ENCODE data around the gene TBC1D14.

The TBC1D14 gene

DNA sequence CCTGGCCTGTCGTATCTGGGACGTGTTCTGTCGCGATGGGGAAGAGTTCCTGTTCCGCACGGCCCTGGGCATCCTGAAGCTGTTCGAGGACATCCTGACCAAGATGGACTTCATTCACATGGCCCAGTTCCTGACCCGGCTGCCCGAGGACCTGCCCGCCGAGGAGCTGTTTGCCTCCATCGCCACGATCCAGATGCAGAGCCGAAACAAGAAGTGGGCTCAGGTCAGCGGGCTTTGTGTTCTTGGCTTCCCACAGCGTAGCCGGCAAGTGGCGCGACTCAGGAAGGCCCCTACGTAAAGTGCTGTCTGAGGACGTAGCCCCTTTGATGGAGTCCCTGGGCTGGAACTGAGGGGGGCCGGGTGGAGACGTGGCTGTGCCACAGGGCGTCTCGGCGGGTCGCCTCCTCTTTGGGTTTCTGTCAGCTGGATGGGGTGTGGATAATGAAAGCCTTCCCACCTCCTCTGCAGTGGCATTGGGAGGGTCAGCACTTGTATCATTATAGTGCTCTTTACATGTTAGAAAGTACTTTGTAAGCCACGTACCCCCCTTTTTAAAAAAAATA lies 115.5 kb downstream of the TBC1D14 start:
- DNase-seq = no peak

DNA sequence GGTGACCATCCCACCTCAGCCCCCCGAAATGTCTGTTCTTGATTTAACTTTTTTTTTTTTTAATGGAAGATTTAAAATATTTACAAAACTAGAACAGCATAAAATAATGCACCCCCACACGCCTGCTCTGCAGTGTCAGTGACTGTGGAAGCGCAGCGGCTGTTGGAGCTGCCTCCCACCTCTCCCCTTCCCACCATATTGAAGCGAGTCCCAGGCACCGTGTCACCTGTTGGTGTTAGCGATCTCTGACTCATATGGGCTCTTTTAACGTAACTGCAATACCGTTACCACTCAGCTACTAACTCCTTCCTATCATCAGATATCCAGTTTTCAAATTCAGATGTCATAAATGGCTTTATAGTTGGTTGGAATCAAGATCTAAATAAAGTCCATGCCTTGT lies 116.5 kb downstream of the TBC1D14 start:
- no peak for DNase-seq

DNA sequence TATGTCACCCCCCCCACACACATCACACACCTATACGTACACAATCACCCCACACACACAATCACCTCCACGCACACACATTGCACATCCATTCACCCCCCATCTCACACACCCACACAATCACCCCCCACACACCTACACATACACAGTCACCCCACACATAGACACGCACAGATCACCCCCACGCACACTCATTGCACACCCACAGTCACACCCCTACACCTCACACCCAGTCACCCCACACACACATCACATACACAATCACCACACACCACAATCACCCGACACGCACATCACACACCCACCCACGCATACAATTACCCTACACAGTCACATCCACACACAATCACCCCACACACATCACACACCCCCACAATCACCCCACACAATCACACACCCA lies 117.7 kb downstream of the TBC1D14 start:
- no peak for DNase-seq

DNA sequence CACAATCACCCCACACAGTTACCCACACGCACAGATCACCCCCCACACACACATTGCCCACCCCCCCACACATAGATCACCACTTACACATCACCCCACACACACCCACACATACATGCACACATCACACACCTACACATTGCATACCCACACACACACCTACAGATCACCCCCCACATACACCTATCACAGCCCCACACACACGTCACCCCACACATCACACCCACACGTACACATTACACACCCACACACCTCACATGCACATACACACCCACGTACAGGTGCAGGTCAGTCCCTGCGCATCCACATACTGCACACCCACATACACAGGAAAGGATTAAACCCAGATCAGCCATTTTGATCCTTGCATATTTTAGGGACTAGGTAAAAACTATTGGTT lies 118.3 kb downstream of the TBC1D14 start:
- DNase-seq = no peak

DNA sequence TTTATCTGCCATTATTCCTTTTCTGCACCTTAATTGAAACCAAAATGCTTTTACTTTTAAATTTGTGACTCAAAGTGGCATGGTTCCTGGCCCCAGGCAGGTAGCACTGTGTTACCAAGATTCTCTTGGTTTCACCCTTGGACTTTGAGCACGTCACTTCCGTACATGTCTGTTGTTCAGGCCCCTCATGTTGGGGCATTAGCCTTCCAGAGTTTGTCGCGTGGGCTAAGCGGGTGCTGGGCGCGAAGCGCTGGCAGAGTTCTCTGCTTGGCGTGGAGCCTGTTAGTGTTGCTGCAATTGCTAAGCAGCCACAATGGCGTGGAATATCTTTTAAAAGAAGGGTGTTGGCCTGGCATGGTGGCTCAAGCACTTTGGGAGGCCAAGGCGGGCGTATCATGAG lies 119.6 kb downstream of the TBC1D14 start:
- DNase-seq = no peak

DNA sequence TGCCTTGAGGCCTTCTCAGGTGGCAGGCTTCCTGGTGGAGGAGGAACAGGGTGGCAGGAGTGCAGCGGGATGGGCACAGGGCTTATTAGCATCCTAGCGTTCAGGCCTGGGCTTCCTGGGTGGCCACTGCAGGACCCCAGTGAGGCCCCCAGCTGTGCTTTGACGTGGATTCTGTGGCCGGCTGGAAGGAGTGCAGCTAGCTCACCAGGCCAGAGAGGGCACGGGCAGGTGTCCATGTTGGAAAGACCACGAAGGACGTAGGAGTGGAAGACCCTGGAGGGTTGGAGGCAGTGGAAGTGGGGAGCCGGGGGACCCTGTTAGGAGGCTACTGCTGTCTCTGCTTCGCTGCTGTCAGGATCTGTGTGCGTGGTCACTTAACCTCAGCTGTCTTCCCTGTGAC lies 120.3 kb downstream of the TBC1D14 start:
- DNase-seq = no peak

DNA sequence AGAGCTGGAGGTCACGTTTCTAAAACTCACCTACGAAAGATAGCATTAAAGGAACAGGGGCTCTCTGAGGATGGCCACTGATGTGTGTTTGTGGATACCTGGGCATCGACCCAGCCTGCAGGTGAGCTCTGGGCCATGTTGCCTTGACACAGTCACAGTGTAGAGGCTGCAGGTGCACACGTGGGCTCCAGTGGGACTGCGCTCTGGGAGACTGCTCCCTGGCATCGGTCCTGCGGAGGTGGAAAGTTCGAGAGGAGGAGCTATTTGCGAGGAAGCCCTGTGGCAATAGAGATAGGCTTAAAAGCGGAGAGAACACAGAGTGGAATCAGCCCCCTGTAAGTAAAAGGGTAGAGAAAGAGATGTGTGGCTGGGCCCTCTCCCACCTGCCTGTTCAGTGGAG lies 121.2 kb downstream of the TBC1D14 start:
- DNase-seq = no peak

DNA sequence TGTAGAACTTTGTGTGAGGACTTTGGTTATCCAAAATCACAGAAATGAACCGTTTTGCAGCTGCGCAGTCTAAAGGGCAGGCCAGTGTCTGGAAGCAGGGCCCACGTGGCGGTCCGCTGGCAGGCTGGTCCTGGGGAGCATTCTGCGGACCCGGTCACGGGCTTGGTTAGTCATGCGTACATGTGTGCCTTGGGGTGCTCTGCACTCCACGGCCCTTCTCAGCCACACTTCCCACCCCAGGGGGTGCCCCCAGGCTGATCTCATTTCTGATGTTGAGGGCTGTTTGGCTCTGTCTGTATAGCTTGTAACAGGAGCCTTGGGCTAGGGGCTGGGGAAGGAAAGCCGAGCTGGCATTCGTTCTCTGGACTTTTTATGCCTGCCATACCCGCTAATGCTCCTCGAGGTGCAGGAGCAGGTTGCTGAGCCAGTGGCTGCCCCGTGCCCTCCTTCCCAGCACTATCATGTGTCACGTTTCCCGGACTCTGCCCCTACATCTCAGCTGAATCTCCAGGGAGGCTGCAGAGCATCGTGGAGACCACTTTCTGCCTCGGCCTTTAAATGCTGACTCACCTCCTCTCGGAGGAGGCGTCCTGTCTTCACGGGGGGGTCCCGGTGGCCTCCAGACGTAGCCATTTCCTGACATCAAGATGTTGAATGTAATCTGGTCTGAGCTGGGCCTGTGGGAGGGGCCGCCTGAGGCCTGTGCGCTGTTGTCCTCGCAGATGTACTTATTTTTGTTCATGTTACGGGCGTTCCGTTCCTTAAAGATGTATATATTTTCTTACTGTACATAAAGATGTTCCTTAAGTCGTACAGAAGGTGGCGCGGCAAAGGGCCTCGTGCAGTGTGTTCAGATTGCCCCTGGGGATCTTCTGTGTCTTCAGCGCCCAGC lies 122.2 kb downstream of the TBC1D14 start:
- no peak for DNase-seq

DNA sequence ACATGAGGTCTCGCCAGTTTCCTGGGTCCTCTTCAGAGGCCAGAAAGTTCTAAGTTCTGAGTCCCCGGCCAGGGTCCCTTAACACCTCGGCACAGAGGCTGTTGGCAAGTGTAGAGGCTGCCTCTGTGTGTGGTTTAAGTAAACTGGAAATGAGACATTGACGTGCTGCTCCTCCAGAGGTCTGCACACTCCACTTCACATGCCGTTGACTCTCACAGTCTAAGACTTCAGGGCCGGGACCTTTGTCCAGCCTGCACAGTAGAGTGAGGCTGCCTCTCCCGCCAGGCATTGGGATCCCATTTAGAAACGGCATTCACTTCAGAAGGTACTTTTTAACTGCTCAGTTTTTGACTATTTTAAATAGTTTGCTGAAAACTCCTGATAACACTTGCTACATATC lies 123.0 kb downstream of the TBC1D14 start:
- DNase-seq = no peak

DNA sequence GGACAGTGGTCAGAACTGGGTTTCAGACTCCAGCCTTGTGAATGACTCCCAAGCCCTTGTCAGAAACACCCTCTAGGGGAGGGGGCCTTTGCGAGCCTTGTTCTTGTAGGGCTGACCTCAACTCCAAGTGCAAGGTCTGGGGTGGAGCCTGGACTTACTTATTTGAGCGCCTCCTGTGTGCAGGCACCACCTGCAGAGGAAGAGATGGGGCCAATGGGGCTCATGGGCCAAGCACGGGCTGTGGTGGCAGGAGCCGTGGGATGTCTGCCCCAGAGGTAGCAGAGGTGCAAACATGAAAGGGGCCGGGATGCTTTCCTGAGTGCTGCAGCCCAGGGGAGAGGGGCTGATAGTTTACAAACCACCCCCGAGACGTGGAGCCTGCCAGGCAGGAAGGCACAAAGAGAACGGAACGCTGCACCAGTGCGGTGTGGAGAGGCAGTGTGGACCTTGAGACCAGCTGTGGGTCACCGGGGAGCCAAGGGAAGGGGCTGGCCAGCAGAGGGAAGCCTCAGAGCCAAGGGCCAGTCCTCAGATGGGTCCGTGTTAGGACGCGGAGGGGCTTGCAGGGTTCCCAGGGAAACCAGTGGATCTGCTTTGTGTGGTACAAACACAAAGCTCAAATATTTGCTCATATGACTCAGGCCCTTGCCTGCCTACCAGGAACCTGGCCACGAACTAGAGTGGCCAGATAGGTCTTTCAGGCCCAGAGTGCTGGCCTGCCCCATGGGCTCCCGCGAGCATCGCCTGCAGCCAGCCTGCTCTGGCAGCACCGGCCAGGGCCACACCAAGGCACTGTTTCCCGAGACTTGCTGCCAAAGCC lies 124.8 kb downstream of the TBC1D14 start:
- DNase-seq = no peak

DNA sequence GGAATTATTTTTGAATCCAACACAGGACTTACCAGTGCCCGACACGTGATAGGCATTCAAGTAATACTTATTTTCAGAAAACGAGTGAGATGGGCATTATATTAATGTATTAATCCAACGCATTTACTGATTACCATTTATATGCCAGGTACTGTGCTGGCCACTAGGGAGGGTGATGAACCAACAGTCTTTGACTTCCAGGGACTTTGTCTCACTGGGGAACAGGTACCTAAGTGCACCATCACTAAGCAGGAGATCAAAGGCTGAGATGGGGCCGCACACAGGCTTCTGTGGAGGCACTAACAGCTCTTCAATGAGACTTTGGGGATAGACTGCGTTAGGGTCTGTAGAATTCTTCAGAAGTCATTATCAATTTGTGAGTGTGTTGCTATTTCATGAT lies 127.8 kb downstream of the TBC1D14 start:
- no peak for DNase-seq

DNA sequence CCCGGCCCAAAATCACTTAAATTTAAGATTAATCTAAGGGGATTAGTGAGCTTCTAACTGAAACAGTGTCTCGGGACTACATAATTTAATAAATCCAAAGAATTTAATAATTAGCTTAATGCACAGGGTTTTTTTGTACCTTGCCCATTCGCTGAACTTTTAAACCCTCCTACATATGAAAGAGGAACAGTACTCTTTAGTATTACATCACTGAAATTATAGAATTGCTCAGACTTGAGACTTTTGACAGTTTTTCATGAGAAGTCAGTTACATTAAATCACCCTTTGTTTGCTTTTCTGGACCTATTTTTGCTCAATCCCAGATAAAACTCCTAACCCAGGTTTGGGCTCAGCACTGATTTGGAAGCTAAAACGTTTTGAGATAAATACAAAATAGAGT lies 131.1 kb downstream of the TBC1D14 start:
- DNase-seq = no peak

DNA sequence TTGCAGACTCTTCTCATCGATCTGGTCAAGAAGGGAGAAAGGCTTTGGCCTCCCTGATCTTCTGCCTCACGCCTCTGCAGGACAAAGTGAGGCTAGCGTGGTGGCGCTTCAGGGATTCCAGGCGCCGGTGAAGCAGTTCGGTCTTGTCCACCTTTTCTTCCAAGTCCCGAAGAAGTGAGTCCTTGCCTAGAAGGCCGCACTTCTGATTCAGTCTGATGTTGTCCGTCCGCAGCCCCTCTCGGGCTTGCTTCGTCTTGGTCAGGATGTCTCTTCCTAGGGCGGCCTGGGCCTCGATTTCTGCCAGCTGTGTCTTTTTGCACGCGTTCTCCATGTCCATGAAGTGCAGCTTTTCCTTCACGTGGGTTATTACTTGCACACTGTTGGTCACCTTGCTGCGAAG lies 131.6 kb downstream of the TBC1D14 start:
- DNase-seq = no peak

DNA sequence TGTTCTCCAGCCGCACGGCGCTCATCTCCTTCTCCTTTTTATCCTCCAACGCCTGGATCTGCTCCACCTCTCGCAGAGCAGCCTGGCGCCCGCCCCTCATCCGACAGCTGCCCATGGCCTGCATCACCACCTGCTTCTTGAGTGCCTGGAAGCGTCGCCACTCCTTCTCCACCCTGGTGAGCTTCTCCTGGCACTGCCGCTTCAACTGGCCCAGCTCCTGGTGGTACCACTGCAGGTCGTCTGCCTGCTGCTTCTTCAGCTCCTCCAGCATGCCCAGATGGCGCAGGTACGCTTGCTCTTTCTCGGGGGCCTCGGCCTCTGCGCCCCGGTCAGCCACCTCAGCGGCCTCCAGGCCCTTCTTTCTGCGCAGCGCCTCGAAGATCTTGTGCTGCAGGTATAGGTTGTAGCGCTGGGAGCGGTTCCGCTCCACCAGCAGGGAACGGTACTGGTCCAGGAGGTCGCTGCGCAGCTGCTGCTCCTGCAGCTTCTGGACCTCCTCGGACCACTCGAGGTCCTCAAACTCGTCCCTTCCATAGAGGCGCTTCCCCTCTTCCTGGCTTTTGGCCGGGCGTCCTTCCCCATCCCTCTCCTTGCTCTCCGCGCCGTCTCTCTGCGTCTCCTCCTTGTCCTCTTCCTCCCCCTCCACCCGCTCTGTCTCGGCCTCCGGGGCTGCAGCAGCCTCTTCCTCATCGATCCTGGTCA lies 132.3 kb downstream of the TBC1D14 start:
- DNase-seq = no peak

DNA sequence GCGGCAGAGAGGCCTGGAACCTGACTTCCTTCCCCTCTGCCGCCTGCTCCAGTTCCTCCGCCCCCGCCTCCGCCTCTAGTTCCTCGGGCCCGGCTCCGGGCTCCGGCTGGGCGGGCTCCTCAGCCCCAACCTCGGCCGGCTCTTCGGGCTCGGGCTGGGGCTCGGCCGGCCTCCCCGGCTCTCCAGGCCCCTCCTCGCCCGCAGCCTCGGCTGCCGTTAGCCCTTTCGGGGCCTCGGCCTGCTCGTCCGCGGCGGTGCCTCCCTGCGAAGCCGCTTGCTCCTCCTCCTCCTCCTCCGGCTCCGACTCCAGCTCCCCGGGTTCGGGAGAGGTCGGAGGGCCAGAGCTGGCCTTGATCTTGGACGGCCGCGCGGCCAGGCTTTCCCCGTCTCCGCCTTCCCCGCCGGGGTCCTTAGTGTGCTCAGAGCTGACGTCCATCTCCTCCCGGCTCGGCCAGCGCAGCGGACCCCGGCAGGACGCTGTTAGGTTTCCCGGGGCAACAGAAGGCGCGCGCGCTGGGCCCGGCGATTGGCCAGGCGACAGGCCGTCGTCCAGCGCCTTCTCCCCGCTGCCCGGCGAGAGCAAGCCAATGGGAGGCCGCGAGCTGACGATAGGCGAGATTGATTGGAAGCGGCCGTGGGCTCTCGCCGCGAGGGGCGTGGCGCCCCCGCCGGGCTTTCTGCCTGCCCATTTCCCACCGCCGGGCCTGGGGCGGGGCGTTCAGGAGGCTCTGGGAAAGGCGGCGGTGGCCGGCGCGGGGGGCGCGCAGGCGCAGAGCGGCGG lies 133.1 kb downstream of the TBC1D14 start:
- peak; percentile 91 for DNase-seq

DNA sequence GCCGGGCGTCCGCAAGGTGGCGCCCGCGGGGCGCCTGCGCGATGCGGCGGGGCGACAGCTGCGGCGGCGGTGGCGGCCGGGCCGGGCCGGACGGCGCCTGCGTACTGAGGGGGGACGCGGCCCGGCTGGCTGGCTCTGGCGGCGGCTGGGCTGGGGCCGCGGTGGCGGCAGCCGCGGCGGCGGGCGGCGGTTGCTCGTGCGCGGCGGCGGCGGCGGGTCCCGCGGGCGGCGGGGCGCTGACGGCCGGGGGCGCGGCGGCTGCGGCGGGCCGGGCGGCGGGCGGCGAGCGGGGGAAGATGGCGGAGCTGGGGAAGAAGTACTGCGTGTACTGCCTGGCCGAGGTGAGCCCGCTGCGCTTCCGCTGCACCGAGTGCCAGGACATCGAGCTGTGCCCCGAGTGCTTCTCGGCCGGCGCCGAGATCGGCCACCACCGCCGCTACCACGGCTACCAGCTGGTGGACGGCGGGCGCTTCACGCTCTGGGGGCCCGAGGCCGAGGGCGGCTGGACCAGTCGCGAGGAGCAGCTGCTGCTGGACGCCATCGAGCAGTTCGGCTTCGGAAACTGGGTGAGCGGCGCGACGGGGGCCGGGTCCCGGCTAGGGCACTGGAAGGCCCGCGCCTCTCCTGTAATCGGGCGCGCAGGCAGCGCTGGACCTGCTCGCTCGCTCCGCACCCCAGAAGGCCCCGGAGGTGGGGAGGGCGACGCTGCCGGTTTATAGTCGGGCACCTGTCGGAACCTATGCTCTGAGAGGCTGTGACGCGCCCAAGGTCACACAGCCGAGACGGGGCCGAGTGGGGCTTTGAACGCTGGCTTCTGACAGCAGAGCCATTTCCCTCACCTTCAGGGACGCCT lies 133.9 kb downstream of the TBC1D14 start, which contains the start of gene TADA2B:
Gene TADA2B, plus strand, starts transcription at position 89 of the 853 bp plus-strand sequence. Its CDS starts 208 bp downstream, at position 297.
- peak; percentile 51 for DNase-seq

DNA sequence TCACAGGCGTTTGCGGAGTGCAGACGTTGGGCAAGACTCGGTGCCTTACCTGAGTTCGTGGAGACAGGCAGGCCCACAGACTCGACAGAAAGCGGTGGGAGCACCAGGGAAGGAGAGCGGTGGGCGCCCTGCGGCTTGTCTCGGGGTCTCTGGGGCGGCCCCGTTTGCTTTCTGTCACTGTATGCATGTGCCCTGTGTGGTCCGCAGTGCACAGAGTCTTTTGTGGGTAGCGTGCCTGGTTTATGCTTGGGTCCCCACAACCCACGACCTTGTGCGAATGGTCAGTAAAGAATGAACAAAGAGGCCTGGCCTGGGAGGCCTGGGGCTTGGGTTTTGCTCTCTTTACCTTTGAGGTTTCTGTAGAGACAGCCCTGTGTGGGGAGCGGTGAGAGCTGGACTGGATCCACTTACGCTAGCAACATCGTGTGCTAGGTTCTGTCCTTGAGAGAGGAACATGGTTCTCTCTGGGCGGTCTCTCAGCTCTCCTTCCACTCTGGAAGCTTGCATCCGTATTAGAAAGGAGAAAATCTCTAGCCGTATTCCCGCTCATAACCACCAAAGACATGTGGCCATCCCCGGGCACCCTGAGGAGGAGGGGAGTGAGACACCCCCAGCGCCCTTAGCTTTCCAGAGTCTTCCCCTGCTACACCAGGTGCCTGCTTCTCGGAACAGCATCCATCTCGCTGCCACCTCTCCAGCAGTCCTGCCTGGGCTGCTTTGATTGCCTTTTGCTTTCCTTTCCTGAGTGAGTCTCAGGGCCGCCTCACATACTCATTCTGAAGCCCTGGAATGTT lies 134.7 kb downstream of the TBC1D14 start:
- no peak for DNase-seq

DNA sequence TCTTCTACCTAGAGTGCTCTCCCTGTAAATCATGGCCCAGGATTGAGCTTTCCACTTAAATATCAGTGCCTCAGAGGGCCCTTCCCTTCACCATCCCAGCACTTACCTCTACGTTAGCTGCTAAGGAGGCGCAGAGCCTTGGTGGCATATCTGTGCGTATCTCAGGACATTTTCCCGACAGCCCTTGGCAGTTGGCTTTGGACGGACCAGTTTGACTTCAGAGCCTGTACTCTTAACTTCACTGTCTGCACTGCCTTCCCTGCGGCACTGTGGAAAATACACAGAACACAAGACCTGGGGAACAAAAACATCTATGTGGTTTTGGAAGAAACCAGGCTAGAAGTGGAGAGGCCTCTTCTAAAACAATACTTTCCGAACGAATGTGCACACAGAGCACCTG lies 135.9 kb downstream of the TBC1D14 start:
- no peak for DNase-seq

DNA sequence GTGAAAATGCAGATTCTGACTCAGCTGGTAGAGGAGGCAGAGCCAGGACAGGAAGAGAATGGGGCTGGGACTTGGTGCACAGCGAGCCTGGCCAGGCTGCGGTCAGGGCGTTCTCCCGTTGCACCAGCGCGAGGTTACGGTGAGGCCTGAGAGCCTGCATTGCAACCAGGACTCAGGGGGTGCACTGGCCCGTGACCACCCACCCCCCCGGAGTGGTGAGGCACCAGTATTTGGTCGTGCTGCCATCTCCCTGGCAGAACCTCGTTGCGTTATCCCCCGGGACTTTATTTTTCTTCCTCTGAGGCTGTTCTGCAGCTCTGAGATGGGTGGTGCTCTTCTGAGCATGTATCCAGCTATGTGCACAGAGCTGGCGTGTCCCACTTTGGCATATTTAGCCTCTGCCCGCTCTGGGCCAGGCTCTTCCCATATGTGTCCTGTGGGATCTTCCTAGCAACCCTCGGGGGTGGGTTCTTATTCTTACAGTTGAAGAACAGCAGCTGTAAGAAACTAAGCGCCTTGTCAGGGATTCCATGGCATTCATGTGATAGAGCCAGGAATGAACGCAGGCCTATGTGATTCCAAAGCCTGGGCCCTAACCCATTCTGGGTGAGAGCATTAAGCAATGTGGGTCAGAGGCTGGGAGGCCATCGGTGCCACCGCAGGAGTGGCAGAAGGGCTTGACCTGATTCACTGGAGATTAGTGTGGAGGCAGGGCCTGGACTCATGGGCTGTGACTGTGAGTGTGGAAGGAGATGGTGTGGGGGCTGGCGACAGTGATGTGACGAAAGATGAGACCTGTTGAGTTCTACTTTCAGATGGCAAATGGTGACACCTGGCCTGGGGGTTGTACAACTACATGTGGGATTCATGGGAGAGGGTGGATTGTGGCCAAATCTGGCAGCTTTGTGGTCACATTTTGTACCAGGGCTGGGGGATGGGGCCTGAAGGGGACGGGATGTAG lies 136.6 kb downstream of the TBC1D14 start:
- no peak for DNase-seq
